Stomach (tissue), 4 donors: Measurements from ENCODE around the gene AHCYL2.

Experiments used
- EP300 ChIP-seq: sonication (generic); formaldehyde crosslinking; IDR thresholded peaks from one replicate; pipeline ENCODE4 v1.6.1; 2017; ENCODE audit warnings: antibody characterized with exemption
- POLR2A ChIP-seq, 4 donors: fragments of 450-650 bp; IDR thresholded peaks; one replicate each; pipeline ENCODE4 v1.6.1; 2016; ENCODE audit warnings: antibody characterized with exemption in 4 of 4, control low read depth in 2 of 4, mild to moderate bottlenecking in 1 of 4, moderate library complexity in 1 of 4
- POLR2AphosphoS5 ChIP-seq, 3 donors: sonication (generic); formaldehyde crosslinking; IDR thresholded peaks; one replicate each; pipeline ENCODE4 v1.6.1; 2016; ENCODE audit warnings: antibody characterized with exemption in 3 of 3
- TF ChIP-seq, protein P1 (sequence below), 7 experiments: fragments of 450-650 bp in 4 of 7; fragments of 200-600 bp in 3 of 7; sonication (generic) in 3 of 7; IDR thresholded peaks; one replicate each; pipeline ENCODE4 v1.5.1; 2016 to 2019; ENCODE audit warnings: antibody characterized with exemption in 7 of 7, control low read depth in 2 of 7, mild to moderate bottlenecking in 1 of 7

DNA sequence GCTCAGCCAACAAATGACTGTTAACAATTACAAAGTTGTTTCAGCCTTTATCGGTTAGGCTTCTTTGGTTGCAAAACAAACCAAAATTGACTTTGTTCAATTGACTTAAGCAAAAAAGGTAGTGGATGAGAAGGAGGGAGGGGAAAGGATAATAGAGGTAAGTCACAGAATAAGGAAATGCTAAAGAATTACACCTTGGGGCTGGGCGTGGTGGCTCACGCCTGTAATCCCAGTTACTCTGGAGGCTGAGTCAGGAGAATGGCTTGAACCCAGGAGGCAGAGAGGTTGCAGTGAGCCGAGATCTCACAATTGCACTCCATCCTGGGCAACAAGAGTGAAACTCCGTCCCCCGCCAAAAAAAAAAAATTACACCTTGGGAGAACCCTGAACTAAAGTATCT lies 41.4 kb downstream of the AHCYL2 start:
- TF ChIP-seq POLR2A (IDR thresholded peaks at IDR 0.05) (no peak), POLR2AphosphoS5 (IDR thresholded peaks at IDR 0.05) (no peak), EP300 (no peak)
- TF ChIP-seq, protein P1, sequence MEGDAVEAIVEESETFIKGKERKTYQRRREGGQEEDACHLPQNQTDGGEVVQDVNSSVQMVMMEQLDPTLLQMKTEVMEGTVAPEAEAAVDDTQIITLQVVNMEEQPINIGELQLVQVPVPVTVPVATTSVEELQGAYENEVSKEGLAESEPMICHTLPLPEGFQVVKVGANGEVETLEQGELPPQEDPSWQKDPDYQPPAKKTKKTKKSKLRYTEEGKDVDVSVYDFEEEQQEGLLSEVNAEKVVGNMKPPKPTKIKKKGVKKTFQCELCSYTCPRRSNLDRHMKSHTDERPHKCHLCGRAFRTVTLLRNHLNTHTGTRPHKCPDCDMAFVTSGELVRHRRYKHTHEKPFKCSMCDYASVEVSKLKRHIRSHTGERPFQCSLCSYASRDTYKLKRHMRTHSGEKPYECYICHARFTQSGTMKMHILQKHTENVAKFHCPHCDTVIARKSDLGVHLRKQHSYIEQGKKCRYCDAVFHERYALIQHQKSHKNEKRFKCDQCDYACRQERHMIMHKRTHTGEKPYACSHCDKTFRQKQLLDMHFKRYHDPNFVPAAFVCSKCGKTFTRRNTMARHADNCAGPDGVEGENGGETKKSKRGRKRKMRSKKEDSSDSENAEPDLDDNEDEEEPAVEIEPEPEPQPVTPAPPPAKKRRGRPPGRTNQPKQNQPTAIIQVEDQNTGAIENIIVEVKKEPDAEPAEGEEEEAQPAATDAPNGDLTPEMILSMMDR (IDR thresholded peaks at IDR 0.05): no peak
